ENCODE data around the gene SLC45A2.
"Not testable (repeated sequence)": the region's sequence is repeated elsewhere in the genome, so short reads cannot be mapped to it uniquely, and the experiment has no call there.

Gene SLC45A2

DNA sequence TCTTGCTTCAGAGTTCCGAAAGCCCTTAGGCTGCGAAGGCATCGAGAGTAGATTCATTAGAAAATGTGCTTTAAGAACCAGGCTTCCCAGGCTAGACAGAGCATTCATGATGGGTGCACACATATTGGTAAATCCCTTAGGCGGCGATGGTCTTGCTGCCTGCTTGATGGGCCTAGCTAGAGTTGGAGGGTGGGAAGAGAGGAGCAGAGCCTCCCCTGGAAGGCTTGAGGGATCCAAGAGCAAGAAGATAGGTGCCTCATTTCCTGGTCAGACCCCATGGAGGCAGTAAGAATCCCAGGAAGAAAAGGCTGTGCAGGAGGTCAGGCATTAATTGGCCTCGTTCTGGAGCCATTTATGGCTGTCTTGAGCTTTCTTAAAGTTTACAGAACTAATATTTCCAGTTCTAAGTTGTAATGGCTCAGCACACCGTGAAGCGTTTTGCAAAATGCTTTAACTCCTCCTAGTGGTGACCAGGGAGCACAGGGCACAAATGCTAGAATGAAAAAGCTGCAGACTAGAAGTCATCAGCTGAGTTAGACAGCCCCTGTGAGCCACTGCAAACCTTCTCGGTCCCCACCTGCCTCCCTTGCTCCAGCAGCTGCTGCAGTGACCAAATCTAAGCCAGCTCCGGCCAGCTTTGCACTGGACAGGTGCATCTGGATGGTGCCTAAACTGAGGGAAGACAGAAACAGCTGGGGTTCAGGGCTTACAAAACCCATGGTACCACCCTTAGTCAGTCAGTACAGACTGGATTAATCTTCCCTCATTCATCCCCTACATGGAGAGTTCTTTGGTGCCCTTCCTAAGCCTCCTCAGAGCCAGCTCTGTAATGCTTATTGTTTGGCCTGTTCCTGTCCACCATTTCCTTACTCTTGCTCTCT, 14.7 kb downstream of the SLC45A2 start:
- DNase-seq (ENCODE audit: low read depth in 4 of 4, low spot score in 1 of 4) = no peak

DNA sequence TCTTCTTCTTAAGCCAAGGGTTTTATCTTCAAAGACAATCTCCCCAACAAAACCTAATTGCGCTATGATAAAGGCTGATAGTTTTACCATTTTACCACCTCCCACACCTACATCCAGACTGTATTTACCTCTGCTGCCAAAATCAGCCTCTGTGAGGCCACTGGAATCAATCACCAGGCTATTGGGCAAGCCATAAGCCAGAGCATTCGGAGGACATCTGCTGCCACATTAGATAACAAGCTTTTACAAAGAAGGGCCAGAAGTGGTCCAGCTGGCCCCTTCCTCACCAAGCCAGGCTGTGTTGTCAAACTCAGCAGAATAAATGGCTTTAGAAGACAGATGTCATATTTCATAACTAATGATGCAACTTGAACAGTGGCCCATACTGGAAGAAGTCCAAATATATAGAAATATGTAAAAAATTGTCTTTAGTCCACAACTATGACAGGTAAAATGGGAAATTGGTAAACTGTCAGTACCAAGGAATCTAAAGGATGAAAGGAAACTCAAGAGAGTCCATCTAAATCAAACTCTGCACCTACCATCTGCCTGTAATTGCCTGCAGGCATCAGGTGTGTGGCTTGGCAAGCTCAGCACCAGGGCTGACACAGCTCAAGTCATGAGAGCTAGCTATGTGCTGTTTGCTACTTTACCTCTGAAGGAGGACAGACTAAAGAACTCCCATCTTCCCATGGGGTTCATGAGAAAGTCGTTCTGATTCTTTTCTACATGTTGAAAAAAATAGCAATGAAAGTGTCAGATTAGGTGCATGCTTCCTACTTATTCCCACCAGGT, 16.1 kb downstream of the SLC45A2 start:
- no peak for DNase-seq (ENCODE audit: low read depth in 4 of 4, low spot score in 1 of 4)

DNA sequence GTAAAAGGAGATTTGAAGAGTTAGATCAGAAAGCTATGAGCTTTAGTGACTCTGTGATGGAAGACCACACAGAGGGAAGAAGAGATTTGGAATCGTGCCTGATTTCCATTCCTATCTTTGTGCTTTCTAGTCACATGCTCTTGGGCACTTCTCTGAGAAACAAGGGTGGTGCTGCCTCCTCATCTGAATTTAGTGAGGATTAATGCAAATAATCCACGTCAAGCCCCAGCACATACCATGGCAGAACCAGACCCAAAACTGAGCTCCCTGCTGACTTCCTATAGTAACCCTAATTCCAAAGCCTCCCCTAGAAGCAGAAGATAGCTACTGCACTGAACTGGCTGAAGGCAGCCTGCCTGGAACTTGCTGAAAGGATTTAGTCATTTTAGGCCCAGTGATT, 17.7 kb downstream of the SLC45A2 start:
- DNase-seq (ENCODE audit: low read depth in 4 of 4, low spot score in 1 of 4) = no peak

DNA sequence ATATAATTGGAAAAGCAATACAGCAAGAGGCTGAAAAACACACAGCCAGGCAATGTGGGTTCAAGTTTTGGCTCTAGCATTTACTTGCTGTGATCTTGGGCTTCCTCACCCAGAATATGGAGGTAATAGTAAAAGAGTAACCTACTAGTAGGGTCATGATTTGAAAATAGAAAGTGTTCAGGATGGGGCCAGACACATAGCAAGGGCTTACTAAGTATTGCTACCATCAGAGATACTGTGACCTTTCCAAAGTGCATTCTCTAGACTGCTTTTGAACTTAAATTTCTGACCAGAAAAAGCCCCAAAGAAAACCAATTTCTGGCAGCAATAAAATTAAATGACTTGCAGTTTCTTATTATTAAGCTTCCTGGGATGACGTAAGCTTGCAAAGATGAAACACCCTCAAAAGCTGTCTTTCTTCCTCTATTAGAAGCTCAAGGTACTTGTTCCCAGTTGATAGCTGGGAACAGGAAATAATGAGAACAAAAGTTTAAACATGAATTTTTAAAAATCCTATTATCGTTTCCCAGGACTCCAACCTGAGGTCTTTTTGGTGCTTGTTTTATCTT, 20.3 kb downstream of the SLC45A2 start:
- no peak for DNase-seq (ENCODE audit: low read depth in 4 of 4, low spot score in 1 of 4)

DNA sequence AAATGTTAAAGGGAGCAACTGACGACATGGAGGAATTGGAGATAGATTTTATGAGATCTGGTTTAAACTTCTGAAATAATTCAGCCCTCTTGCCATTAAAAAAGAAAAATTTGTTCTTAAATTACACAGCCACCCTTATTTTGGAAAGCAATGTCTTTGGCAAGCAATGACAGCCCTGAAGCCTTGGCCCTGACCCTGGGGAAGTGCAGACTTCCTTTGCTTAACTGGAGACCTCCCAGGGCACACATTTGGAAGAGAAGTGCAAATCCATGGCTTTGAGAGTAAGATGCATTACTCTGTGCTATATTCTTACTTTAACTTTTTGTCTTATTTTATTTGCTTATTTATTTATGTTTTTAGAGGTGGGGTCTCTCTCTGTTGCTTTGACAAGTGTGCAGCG, 26.3 kb downstream of the SLC45A2 start:
- no peak for DNase-seq (ENCODE audit: low read depth in 4 of 4, low spot score in 1 of 4)

DNA sequence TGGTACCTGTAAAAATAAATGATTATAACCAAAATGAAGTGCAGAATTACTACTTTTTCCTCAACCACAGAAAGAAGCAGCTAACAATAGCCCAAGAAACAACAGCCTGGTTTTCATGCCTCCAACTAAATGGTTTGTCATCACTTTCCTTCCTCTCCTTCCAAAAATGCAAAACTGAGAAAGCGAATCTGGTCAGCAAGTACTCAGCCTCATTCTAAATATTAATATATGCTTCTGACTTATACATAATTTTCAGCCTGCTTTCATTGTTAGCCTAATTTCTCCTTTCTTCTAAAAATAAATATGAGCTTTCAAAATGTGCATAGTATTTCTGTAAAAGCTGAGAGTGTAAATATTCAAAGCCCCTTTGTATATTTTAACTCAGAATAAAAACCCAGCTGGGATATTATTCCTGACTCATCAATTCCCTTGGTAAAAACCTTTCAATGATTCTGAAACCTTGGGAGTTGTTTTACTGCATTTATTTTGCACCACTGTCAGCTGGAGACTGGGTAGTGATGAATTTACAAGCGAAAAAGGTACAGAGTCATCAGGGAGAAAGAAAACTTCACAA, 26.8 kb downstream of the SLC45A2 start:
- no peak for DNase-seq (ENCODE audit: low read depth in 4 of 4, low spot score in 1 of 4)

DNA sequence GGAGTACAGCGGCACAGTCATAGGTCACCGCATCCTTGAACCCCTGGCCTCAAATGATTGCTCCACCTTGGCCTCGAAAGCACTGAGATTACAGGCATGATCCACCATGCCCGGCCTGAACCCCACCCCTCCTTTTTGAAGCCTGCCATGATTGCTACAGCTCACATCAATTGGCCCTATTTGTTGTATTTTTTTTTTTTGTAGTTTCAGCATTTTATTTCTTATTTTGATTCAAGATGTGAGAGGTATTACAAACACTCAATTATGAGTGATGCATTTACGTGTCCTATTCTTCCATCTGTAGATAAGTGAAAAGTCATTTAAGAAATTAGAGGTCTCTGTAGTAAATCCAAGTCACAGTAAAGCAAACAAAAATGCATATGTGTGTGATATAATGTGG, 32.3 kb downstream of the SLC45A2 start:
- not testable (repeated sequence) for DNase-seq (ENCODE audit: low read depth in 4 of 4, low spot score in 1 of 4)

DNA sequence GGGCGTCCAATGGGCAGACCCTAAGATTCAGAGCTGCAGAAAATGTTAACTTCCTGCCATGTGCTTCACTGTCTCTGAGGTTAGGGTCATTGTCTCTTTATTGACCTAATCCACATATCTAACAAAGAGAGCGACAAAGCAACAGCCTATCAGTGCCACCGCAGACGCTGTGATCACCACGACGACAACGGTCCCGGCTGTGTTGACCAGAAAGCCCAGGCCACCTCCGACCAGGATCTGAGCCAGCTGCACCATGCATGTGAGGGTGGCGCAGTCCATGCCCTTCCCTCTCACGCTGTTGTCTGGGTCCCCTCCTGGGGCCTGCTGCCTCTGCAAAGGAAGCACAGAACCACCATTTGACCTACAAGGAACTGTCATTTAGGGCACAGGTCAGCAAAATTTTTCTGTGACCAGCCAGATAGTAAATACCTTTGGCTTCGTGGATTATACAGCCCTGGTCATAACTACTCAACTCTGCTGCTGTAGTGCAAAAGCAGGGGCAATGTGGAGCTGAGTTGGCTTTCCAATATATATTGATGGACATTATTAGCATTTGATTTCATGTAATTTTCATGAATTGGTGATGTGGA, 39.9 kb downstream of the SLC45A2 start:
- no peak for DNase-seq (ENCODE audit: low read depth in 4 of 4, low spot score in 1 of 4)

DNA sequence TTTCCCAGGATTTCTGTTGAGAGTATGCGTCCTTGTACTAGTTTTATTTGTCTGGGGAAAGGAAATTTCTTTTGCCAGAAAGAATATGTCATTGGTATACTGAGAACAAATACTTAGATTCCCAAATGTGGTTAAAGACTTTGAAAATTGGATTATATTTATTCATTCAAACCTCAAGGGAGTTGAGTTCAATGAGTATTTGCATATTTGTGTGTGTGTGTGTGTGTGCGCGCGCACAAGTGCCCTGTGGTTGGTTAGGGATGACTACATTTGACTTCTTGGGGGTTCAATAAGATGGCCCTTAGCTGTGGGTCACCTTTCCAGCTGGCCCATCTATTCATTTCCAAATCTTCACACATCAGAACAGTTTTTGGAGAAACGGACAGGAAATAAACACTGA, 43.4 kb downstream of the SLC45A2 start:
- DNase-seq (ENCODE audit: low read depth in 4 of 4, low spot score in 1 of 4) = no peak

DNA sequence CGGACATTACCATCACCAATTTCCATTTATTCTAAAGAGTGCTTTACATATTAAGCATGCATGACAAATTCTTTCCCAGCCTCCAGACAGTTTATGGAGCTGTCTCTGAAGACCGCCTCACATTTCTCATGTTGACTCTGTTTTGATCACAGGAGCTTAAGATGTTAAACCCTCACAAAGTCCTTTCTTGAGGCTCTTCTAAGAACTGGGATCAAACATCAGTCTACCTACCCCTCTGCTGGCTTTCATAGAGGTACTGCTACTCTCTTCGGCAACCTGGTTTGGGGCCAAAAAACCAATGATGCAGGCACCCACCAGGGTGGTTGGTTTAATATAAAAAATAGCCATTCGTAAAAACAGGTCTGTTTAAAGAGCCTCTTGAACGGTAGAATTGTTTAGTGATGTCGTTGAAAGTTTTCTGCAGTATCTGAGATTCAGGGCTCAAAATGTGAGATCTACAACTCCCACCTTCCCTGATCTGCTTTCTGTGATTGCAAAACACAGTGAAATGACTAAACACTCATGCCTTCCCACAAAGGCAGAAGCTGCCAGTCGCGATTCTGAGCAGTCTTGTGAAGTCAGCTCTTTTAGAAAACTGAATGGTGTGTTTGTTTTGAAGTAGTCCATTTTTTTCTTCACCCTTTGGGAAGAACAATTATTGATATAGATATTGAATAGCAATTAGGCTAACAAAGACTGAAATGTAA, 44.8 kb downstream of the SLC45A2 start:
- no peak for DNase-seq (ENCODE audit: low read depth in 4 of 4, low spot score in 1 of 4)

DNA sequence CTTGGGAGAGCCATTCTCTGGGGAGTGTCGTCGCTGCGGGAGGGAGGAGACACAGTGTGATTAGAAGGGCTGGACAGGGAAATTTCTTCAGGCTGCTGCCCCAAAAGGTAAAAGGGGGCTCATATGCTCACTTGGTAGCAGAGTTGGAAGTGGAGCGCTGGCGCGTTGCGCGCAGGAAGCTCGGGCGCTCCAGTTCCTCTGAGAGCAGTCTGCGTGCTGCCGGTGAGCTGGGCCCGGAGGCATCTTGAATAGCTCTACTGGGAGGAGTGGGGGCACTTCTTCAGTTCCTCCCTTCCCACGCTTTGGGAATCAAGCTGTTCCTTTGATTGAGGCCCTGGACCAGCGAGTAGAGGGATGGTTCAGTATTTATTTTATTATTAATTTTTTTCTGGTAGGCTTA, 45.6 kb downstream of the SLC45A2 start:
- no peak for DNase-seq (ENCODE audit: low read depth in 4 of 4, low spot score in 1 of 4)

DNA sequence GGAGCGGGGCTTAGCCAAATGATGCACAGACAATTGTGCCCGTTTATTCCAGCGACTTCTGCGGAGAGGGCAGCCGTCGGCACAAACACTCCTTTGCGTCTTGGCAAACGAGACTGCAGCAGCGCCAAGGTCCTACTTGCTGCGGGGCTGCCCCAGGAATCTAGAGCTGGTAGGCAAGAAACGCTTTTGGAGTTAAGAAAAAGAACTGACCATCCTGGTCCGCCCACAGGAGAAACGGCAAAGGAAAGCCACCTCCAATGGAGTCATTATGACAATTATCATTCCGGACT, 46.0 kb downstream of the SLC45A2 start:
- DNase-seq (ENCODE audit: low read depth in 4 of 4, low spot score in 1 of 4) = no peak

DNA sequence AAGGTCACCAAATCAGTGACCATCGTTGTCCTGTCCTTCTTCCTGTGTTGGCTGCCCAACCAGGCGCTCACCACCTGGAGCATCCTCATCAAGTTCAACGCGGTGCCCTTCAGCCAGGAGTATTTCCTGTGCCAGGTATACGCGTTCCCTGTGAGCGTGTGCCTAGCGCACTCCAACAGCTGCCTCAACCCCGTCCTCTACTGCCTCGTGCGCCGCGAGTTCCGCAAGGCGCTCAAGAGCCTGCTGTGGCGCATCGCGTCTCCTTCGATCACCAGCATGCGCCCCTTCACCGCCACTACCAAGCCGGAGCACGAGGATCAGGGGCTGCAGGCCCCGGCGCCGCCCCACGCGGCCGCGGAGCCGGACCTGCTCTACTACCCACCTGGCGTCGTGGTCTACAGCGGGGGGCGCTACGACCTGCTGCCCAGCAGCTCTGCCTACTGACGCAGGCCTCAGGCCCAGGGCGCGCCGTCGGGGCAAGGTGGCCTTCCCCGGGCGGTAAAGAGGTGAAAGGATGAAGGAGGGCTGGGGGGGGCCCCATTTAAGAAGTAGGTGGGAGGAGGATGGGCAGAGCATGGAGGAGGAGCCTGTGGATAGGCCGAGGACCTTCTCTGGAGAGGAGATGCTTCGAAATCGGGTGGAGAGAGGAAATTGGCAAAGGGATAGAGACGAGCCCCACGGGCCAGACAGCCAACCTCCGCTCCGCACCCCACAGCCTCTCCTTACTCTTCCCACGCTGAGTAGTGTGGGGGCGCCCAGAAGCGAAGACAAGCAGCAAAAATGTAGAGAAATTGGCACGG, 46.6 kb downstream of the SLC45A2 start:
- no peak for DNase-seq (ENCODE audit: low read depth in 4 of 4, low spot score in 1 of 4)

DNA sequence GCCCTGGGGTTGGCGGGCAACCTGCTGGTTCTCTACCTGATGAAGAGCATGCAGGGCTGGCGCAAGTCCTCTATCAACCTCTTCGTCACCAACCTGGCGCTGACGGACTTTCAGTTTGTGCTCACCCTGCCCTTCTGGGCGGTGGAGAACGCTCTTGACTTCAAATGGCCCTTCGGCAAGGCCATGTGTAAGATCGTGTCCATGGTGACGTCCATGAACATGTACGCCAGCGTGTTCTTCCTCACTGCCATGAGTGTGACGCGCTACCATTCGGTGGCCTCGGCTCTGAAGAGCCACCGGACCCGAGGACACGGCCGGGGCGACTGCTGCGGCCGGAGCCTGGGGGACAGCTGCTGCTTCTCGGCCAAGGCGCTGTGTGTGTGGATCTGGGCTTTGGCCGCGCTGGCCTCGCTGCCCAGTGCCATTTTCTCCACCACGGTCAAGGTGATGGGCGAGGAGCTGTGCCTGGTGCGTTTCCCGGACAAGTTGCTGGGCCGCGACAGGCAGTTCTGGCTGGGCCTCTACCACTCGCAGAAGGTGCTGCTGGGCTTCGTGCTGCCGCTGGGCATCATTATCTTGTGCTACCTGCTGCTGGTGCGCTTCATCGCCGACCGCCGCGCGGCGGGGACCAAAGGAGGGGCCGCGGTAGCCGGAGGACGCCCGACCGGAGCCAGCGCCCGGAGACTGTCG, 47.3 kb downstream of the SLC45A2 start:
- DNase-seq (ENCODE audit: low read depth in 4 of 4, low spot score in 1 of 4) = no peak

DNA sequence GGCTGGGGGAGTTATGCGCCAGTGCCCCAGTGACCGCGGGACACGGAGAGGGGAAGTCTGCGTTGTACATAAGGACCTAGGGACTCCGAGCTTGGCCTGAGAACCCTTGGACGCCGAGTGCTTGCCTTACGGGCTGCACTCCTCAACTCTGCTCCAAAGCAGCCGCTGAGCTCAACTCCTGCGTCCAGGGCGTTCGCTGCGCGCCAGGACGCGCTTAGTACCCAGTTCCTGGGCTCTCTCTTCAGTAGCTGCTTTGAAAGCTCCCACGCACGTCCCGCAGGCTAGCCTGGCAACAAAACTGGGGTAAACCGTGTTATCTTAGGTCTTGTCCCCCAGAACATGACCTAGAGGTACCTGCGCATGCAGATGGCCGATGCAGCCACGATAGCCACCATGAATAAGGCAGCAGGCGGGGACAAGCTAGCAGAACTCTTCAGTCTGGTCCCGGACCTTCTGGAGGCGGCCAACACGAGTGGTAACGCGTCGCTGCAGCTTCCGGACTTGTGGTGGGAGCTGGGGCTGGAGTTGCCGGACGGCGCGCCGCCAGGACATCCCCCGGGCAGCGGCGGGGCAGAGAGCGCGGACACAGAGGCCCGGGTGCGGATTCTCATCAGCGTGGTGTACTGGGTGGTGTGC, 48.0 kb downstream of the SLC45A2 start, which contains the start of gene RXFP3:
Gene RXFP3, plus strand, starts transcription at position 6 of the 636 bp plus-strand sequence. Its CDS starts 355 bp downstream, at position 361.
- no peak for DNase-seq (ENCODE audit: low read depth in 4 of 4, low spot score in 1 of 4)

DNA sequence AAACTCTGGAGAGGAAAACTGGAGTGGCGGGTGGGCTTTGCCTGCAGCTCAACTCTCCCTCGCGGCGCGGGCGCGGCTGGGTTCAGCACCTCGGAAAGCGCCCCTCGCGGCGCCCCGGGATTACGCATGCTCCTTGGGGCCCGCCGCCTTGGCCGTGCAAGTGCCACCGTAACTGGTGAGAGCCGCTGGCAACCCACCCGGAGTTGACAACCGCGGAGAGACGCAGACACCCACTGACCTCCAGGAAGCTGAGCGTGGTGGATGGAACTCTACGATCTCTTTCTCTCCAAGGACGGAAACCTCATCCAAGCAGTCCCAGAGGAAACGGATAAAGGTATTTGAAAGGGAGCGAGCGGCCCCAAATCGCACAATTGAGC, 48.5 kb downstream of the SLC45A2 start:
- DNase-seq (ENCODE audit: low read depth in 4 of 4, low spot score in 1 of 4) = peak in 2 of 4 experiments; percentile 28 to 32

DNA sequence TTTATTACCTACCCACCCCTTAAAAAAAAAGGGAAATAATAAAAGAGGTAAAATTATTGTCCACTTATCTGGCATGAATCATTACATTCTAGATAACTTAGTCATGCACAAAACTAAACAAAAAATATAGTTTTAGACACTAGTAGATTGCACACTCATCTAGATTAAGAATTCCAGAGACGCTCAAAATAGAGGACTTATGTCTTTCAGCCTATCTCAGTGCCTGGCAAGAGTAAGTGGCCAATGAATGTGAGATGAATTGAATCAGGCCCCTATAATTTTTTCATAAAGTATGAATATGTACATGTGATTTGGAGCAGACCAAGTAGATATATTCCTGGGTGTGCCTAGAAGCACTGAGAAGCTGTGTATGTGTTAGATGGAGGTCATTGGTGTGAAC, 50.3 kb downstream of the SLC45A2 start:
- no peak for DNase-seq (ENCODE audit: low read depth in 4 of 4, low spot score in 1 of 4)

DNA sequence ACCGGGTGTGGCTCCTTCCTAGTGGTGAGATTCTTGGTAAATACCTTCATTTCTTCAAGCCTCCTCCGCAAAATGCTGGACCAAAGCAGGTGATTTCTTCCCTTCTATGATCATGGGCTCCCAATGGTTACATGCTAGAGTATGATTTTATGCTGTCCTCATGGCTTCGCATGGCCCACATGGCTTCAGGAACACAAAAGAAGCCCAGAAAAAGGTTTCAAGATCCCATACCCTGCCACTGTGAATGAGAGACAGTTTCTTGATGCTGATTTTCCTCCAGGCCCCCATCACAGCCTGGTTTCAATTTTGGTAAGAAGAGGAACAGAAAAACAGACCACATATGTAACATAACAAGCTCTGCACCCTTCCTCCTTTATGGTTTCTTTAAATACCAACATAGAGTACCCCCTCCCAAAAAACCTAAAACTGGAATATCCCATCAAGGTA, 50.7 kb downstream of the SLC45A2 start:
- DNase-seq (ENCODE audit: low read depth in 4 of 4, low spot score in 1 of 4) = no peak

DNA sequence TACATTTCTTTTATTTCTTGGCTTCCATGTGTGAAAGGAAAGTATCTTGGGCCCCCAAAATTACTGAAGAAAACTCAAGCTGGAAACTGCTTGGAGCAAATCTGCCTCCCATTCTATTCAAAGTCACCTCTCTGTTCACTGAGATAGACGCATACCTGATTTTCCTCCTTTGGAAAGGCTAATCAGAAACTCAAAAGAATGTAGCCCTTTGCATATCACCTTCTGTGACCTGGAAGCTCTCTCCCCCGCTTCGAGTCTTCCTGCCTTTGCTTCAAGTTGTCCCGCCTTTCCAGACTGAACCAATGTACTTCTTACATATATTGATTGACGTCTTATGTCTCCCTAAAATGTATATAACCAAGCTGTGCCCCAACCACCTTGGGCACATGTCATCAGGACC, 53.4 kb downstream of the SLC45A2 start:
- DNase-seq (ENCODE audit: low read depth in 4 of 4, low spot score in 1 of 4) = no peak
